Gastrocnemius medialis (tissue), 4 donors: ENCODE measurements around the gene SASH3. TPM values are rescaled to one million over a fixed set of nuclear protein-coding genes. Genes with fewer than 3 reads are reported as not detected.
A peak's percentile ranks its signal among the peaks of the same experiment; 100 is the strongest.

Source experiments
- ATAC-seq, 2 donors: fragments of 150-250 bp; one replicate each; pipeline ENCODE4 v1.9.1; 2016
- DNase-seq, 2 donors: peaks; one replicate each; pipeline ENCODE4 v3.0.0-alpha.2; 2019
- H3K27ac ChIP-seq, 4 donors: fragments of 200-600 bp; sonication (generic); 1 replicate in 1 of 4; 2 replicates in 3 of 4; pipeline ENCODE4 v1.5.1; 2016 to 2018; ENCODE audit warnings: mild to moderate bottlenecking in 2 of 4, moderate library complexity in 1 of 4
- H3K27me3 ChIP-seq, 3 donors: fragments of 200-600 bp; sonication (generic) in 2 of 3; 1 replicate in 1 of 3; 2 replicates in 2 of 3; pipeline versions ENCODE4 v1.5.1 to v1.6.0; 2016 to 2019; ENCODE audit warnings: mild to moderate bottlenecking in 1 of 3, moderate library complexity in 1 of 3
- H3K36me3 ChIP-seq, 2 donors: fragments of 200-600 bp; sonication (generic) in 1 of 2; one replicate each; pipeline ENCODE4 v1.5.1; 2017 to 2018
- H3K4me1 ChIP-seq, 2 donors: fragments of 200-600 bp; sonication (generic) in 1 of 2; one replicate each; pipeline ENCODE4 v1.5.1; 2016 to 2017; ENCODE audit warnings: mild to moderate bottlenecking in 2 of 2
- H3K4me3 ChIP-seq, 4 donors: fragments of 200-600 bp; sonication (generic) in 3 of 4; 1 replicate in 1 of 4; 2 replicates in 3 of 4; pipeline ENCODE4 v1.5.1; 2016 to 2019; ENCODE audit warnings: mild to moderate bottlenecking in 2 of 4
- H3K9me3 ChIP-seq, 3 donors: fragments of 200-600 bp; sonication (generic) in 2 of 3; 1 replicate in 1 of 3; 2 replicates in 2 of 3; pipeline ENCODE4 v1.5.1; 2016 to 2019
- POLR2A ChIP-seq, 2 donors: fragments of 450-650 bp; IDR thresholded peaks; one replicate each; pipeline ENCODE4 v1.6.1; 2017; ENCODE audit warnings: antibody characterized with exemption in 2 of 2, mild to moderate bottlenecking in 2 of 2, moderate library complexity in 2 of 2
- in situ Hi-C, 4 donors: fragments of 200-750 bp; cut with MboI; loops; one replicate each; pipeline versions ENCODE4 v1.15.0 to v1.8.0; 2017; ENCODE audit warnings: low sequenced_read_pairs in 4 of 4
- intact Hi-C: fragments of 100-400 bp; cut with DNase I; formaldehyde crosslinking; loops from one replicate; pipeline ENCODE4 v1.15.1; 2023; ENCODE audit warnings: low total_unique reads
- total RNA-seq, 4 donors: library from RNA; depleted of rRNA; stranded (reverse); fragments of >200 nt; gene quantifications; one replicate each; pipeline versions ENCODE4 v1.1.0 to v1.2.3, GENCODE V29; 2016
- TF ChIP-seq, protein P1 (sequence below), 5 experiments: fragments of 450-650 bp in 3 of 5; fragments of 200-600 bp in 2 of 5; sonication (generic) in 2 of 5; IDR thresholded peaks in 4 of 5; conservative IDR thresholded peaks in 1 of 5; 1 replicate in 4 of 5; 2 replicates in 1 of 5; pipeline ENCODE4 v1.5.1; 2016 to 2019; ENCODE audit warnings: antibody characterized with exemption in 5 of 5, mild to moderate bottlenecking in 3 of 5, moderate library complexity in 3 of 5

The SASH3 gene
- total RNA-seq, result 1 to 10 TPM; 1.3 to 2.2 (median 1.7) TPM

DNA sequence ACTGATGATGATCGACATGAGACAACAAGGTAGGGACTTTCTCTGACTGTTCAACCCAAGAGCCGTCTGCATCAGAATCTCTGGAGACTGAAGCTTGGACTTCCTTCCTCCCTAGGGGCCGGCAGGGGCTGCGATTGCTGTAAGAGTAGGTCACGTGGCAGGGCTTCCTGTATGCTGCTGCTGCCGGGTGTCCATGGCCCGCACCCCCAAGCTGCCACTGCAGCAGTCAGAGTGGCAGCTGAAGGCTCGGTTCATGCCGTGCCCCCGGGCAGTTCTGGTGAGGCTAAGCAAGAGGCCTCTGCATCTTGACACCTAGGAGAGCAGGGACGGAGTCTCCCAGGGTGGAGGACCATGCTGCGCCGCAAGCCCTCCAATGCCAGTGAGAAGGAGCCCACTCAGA, at the start of gene SASH3:
TSS of gene SASH3 (plus strand) at position 203 of the 400 bp plus-strand sequence. CDS start at position 352, 149 bp downstream.
- Histone ChIP-seq H3K4me1 (no peaks in the 10 kb centered on the region), H3K4me3 (peak within 1 kb of the TSS in 1 of 4 donors; percentile 15), H3K27me3 (no peaks in the 10 kb centered on the region), H3K36me3 (no peaks in the 10 kb centered on the region), H3K9me3 (no peaks in the 10 kb centered on the region), H3K27ac (no peak within 1 kb of the TSS)
- intact Hi-C loops (no loop called here), in situ Hi-C loops (no loop called here)
- TF ChIP-seq, protein P1, sequence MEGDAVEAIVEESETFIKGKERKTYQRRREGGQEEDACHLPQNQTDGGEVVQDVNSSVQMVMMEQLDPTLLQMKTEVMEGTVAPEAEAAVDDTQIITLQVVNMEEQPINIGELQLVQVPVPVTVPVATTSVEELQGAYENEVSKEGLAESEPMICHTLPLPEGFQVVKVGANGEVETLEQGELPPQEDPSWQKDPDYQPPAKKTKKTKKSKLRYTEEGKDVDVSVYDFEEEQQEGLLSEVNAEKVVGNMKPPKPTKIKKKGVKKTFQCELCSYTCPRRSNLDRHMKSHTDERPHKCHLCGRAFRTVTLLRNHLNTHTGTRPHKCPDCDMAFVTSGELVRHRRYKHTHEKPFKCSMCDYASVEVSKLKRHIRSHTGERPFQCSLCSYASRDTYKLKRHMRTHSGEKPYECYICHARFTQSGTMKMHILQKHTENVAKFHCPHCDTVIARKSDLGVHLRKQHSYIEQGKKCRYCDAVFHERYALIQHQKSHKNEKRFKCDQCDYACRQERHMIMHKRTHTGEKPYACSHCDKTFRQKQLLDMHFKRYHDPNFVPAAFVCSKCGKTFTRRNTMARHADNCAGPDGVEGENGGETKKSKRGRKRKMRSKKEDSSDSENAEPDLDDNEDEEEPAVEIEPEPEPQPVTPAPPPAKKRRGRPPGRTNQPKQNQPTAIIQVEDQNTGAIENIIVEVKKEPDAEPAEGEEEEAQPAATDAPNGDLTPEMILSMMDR (IDR thresholded peaks at IDR 0.05 in 4 of 5, conservative IDR thresholded peaks at IDR 0.05 in 1 of 5), result no peak
- no peak for TF ChIP-seq POLR2A (IDR thresholded peaks at IDR 0.05)
- DNase-seq, result peak; percentile 19 to 35
- ATAC-seq, result no peak

DNA sequence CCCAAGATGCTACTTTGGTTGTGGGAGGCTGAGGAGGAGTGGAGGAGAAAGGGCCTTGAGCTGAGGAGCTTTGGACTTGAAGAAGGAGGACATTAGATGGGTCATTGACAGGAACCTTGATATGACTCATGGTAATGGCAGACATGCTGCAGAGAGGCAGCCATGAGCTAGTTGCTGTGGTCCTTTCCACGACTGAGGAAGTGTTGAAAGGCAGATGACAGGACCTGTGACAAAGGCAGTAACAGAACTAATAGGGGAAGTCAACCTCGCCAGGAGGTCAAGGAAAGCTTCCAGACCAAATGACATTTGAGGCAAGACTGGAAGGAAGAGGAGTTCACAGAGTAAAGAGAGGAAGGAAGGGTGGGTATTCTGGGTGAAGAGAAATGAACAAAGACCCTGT, 48.5 kb upstream of the SASH3 start:
- Histone ChIP-seq H3K4me3 (no peak overlapping the region), H3K9me3 (no peaks in the 10 kb centered on the region), H3K27ac (no peak overlapping the region), H3K36me3 (no peaks in the 10 kb centered on the region), H3K4me1 (no peaks in the 10 kb centered on the region), H3K27me3 (no peaks in the 10 kb centered on the region)
- DNase-seq (no peak), ATAC-seq (no peak)
- in situ Hi-C loops (no loop called here), intact Hi-C loops (no loop called here)
- TF ChIP-seq, protein P1 (IDR thresholded peaks at IDR 0.05 in 4 of 5, conservative IDR thresholded peaks at IDR 0.05 in 1 of 5), result no peak
- TF ChIP-seq POLR2A (IDR thresholded peaks at IDR 0.05), result no peak

DNA sequence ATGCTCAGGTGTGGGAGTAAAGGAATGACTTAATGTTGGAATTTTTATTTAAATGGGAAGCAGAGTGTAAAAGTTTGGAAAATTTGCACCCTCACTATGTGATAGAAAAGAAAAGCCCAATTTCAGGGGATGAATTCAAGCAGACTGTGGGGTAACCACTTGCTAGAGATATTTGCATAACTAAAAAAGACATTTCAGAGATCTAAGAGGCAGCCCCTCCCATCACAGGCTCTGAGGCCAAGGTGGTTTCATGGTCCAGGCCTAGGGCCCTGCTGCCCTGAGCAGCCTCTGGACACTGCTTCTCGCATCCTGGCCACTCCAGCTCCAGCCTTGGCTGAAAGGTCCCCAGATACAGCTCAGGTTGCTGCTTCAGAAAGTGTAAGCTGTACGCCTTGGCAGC, 46.9 kb upstream of the SASH3 start:
- DNase-seq (no peak), ATAC-seq (no peak)
- no peak for TF ChIP-seq POLR2A (IDR thresholded peaks at IDR 0.05)
- TF ChIP-seq, protein P1 (IDR thresholded peaks at IDR 0.05 in 4 of 5, conservative IDR thresholded peaks at IDR 0.05 in 1 of 5), result no peak
- Histone ChIP-seq H3K9me3 (no peaks in the 10 kb centered on the region), H3K36me3 (no peaks in the 10 kb centered on the region), H3K4me1 (no peaks in the 10 kb centered on the region), H3K27me3 (no peaks in the 10 kb centered on the region), H3K4me3 (no peak overlapping the region), H3K27ac (no peak overlapping the region)
- intact Hi-C loops, result no loop called here
- in situ Hi-C loops, result no loop called here

DNA sequence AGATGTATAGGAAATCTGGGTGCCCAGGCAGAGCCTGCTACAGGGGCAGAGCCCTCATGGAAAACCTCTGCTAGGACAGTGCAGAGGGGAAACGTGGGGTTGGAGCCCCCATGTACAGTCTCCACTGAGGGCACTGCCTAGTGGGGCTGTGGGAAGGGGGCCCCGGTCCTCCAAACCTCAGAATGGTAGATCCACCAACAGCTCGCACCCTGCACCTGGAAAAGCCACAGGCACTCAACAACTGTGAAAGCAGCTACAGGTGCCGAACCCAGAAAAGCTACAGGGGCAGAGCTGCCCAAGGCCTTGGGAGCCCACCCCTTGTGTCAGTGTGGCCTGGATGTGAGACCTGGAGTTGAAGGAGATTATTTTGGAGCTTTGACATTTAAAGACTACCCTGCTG, 46.4 kb upstream of the SASH3 start:
- in situ Hi-C loops, result no loop called here
- no peak for ATAC-seq

More for the DNA sequence above, 46.4 kb upstream of the SASH3 start:
- no peak for DNase-seq
- no peaks in the 10 kb centered on the region for H3K27me3 ChIP-seq
- intact Hi-C loops, result no loop called here
- no peak overlapping the region for H3K27ac ChIP-seq
- no peaks in the 10 kb centered on the region for H3K9me3 ChIP-seq
- no peak for TF ChIP-seq POLR2A (IDR thresholded peaks at IDR 0.05)
- TF ChIP-seq, protein P1 (IDR thresholded peaks at IDR 0.05 in 4 of 5, conservative IDR thresholded peaks at IDR 0.05 in 1 of 5), result no peak
- H3K4me3 ChIP-seq, result no peak overlapping the region
- no peaks in the 10 kb centered on the region for H3K4me1 ChIP-seq
- H3K36me3 ChIP-seq, result no peaks in the 10 kb centered on the region
